Measurements from ENCODE around the gene C5orf47.
A peak's percentile ranks its signal among the peaks of the same experiment; 100 is the strongest.

The C5orf47 gene, protein sequence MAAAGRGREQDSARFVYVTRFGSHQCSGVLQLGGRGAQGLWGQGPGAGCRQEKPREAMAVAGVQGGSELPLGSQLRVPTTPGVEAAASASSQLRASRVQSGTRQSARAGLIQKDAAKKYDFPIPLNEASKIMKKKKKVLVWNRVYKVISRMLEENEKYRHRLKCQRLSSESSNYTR

DNA sequence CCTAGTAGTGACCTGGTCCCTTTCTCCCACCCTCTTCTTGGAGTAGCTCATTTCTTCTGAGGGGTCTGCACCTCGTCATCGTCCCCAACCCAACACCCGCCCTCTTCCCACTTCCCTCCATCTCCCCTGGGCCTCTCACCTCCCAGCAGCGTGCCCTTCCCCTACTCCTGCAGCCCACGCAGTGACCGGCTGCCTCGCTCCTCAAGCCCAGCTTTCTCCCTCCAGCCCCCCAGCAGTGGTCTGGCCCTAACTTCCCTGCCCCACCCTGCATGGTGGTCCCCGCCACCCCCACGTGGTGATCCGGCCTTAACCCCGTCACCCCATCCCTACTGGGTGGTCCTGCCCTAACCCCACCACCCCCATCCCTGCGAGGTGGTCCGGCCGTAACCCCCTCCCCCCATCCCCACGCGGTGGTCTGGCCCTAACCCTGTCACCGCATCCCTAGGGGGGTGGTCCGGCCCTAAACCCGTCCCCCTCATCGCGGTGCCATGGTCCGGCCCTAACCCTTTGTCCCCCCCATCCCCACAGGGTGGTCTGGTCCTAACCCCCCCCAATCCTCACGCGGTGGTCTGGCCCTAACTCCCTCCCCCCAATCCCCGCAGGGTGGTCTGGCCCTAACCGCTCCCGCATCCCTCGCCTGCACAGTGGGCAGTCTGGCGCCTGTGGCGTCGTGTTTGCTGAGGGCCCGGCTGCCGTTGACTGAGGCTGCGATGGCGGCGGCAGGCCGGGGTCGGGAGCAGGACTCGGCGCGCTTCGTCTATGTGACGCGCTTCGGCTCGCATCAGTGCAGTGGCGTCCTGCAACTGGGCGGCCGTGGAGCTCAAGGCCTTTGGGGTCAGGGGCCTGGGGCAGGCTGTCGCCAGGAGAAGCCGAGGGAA, at the start of gene C5orf47:
Gene C5orf47 (plus strand): TSS at position 617 of the 878 bp plus-strand sequence. CDS start 94 bp downstream, at position 711.
- DNase-seq: no peak

DNA sequence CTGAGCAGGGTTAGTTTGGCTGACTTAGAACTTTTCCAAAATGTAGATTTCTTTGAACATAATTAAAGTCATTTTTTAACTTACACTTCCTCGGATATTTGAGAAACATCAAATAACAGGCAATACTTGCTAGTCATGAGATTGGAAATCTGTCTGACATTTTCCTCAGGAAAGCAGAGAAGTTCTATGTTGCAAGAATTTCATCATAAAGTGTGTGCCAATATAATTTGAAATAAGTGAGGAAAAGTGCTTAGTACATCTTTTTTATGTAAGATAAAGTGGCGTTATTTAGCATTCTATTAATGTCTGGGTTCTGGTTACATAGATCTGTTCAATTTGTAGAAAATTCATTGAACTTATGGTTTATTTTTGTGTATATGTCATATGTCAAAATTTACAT, 48.7 kb upstream of the C5orf47 start:
- peak; percentile 27 for DNase-seq

DNA sequence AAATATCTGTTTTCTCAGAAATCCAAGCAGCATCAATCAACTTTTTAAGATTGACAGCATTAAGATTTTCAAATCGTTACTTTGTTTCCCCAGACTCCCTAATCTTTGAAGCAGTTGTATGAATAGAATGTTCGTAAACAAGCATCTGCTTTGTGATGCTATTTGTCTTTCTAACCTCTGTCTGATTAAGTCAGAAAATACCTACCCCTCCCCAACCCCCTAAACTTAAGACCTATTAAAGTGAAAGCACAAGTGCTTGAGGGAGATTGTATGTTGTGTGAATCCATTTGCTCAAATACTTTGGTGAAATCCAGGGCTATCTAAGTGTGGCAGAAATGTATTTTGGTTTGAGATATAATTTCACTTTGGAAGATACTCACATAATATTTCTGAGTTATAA, 47.9 kb upstream of the C5orf47 start:
- no peak for DNase-seq

GRCh38 chr5:173941758-173942401, 47.1 kb upstream of the C5orf47 start:
- no peak for DNase-seq

GRCh38 chr5:173944511-173944910, 44.5 kb upstream of the C5orf47 start:
- DNase-seq: no peak

GRCh38 chr5:173945160-173945559, 43.8 kb upstream of the C5orf47 start:
- no peak for DNase-seq

DNA sequence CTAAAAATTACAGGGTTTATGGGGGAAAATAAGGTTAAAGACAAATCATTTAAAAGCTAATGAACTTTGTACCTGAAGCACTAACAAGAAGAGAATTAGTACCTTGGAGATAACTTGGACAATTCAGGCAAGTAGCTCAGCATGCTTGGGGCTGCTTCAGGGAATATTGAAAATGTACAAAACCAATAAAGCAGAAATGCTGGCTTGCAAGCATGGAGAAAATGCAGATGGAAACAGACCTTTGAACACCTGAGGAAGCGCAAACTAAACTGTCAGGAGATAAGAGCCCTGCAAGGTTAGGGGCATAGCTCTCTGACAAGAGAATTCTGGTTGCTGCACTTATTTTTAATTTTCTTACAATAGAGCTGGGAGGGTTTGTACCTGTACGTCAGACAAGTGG, 42.6 kb upstream of the C5orf47 start:
- DNase-seq: no peak

DNA sequence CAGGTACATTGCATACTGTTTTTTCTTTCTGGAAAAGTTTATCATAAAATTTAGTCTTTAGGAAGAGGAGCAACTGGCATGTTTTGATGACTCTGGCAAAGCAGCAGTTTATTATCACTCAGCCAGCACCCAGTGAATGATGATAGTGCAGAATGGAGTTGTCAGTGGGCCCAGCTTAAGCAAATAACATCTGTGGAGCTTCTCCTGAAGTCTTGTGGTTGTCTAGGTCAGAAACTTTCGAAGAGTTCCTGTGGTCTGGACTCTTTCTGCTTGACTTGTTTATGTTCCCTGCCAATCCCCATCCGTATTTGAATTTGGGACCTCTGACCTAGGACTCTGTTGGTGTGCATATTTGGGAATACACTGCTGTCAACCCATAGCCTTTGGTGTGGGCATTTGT, 38.1 kb upstream of the C5orf47 start:
- no peak for DNase-seq

- DNase-seq: no peak
Measured at GRCh38 chr5:173953528-173954090, 35.4 kb upstream of the C5orf47 start.

GRCh38 chr5:173954671-173955521, 34.1 kb upstream of the C5orf47 start:
- no peak for DNase-seq

DNA sequence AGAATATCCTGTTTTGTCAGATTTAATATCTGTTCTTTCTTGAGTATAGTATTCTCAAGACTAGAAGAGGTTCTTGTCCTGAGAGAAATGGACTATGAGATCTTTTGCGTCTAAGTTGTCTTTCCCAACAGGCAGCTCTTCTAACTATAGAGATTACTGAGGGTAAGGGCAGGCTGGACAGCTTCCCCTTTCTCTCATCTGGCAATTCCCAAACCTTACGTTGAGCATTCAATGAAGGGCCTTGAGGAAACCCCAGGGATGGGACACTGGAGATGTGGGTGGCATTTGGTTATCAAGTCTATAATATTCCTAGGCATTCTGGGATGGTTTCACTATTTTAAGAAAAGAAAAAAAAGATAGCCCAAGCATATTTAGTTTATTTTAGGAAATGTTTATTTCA, 28.0 kb upstream of the C5orf47 start:
- DNase-seq: no peak

- DNase-seq: no peak
Measured at GRCh38 chr5:173961418-173961817, 27.6 kb upstream of the C5orf47 start.

DNA sequence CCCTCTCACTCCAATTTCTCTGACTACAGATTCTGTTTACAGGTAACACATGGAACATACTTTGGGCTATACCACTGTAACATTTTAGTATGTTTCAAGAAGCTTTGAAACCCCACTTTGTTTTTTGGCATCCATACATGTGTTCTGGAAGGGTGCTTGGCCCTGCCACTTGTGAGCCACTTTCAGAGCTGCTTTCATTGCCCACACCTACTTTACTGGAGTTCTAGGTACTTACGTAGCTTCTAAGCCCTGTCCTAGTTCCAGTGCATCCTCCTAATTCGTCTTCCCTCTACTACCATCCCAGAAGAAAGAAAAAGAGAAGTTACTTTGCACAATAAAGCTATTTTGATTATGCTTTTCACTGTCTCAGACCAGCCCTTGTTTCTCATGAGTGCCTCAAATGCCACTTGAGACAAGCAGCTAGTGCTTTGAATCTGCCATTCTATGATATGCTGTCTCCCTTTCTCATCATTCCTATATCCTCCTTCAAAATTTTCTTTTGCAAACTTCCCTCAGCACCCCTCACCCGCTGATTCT, 26.5 kb upstream of the C5orf47 start:
- DNase-seq: no peak

- no peak for DNase-seq
Measured at GRCh38 chr5:173963182-173963838, 25.7 kb upstream of the C5orf47 start.

DNA sequence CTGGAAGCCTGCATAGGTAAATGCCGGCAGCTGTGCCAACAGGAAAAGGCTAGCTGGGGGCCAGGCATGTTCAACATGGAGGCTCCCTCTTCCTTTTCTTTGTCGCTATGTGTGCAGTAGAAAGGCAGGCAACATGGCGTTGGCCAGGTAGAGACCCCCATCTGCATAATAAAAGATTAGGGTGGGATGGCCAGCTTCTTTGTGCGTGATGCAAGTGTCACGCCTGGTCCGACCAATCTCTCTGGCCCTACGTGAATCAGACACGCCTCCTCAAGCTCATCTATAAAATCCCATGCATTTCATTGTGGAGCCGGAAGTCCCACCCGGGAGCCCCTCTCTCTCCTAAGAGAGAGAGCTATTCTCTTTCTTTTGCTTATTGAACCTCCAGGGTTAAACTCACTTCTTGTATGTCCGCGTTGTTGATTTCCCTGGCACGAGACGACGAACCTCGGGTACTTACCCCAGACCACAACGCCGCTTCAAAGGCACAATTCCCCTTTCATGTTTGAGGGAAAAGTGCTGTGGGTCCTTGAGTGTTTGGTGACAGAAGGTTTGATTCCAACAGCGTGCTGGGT, 25.0 kb upstream of the C5orf47 start:
- no peak for DNase-seq

DNA sequence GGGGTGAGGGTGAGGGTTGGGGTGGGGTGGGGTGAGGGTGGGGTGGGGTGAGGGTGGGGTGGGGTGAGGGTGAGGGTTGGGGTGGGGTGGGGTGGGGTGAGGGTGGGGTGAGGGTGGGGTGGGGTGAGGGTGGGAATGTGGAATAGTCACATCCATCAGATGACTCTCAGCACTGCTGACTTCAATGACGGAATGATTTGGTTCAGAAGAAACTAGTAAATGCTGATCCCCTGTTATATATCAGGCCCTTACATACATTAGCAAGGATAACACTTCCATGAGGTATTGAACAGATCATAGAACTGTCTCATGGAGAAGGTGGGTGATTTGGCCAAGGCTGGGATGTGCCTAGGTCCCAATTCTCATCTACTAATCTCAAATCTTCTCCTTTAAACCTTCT, 24.5 kb upstream of the C5orf47 start:
- no peak for DNase-seq

DNA sequence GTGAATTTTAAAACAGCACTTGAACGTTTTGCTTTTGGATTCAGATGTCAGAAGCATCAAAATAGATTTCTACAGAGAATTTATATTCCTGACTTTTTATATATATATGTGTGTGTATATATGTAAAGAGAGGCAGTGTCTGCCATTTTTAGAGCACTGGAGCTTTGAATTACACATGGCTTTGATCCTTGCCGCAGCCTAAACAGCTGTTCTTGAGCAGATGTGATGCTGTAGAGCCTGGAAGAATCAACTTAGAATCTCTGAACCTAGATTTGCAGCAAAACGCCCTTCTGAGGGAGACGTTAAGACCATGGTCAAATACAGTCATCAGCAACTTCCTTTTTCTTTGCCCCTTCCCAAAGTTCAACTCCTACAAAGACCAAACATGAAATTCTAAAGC, 21.7 kb upstream of the C5orf47 start:
- no peak for DNase-seq

DNA sequence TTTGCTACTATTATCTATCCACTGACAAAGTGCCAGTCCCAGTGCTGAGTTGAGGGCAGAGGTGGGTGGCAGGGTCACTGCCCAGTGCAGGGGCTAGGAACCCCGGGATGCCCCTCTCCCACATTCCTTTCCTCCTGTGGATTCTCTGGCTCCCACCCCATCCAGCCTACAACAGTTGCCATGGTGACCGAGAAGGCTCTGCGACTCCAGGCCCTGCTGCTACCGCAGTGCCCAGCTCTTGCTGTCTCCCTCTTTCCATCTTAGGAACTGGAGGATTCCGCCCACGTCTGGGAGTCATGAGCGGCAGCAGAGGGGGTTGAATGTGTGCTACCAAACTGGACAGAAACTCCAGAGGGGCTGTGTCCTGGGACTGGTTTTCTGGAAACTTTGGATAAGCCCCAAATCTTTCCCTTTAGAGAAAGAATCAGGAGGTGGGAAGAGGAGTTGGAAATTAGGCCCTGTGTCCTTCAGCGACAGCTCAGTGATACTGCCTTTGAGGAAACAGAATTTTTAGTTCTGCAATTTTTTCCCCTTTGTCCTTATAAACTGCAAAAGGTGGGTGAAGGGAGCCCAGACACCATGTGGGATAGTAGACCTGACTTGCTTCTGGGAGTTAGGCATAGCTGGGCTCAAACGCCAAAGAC, 20.7 kb upstream of the C5orf47 start:
- DNase-seq: no peak

DNA sequence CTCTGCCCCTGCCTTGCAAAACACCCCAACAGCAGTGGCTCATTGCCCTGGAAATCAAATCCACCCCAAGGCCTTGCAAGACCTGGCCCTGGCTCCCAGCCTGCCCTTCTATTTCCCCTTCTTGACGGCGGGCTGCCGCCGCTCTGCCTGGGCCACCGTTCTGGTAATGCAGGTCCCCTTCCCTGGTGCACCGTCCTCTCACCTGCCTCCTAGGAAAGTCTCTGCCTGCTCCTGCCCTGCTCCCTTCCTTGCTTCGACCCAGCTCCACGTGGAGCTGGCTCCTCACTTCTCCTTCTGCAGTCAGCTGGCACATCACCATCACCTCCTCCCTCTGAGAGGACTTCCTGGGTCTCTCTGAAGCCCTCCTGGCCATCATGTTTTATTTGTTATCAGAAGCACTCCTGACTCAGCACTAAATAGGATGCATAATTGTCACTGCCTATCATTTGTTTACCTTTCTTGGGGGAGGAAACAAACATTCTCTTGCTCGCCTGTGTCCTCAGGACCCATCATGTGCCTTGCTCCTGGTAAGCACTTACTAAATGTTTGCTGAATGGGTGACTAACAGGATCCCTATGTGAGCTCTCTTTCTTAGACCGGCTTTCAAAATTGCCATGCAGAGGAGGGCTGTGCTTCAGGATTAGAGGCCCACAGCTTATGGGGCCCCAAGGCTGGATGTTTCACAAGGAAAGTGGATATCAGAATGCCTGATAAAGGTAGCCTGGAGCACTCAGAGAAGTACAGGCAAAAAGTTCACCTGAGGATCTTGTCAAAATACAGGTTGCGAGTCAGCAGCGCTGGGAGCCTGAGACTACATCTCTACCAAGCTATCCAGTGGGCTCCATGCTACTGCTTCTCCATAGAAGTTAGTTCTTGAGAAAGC, 19.6 kb upstream of the C5orf47 start:
- no peak for DNase-seq

Data from GF-D8 (cell line).